K562 (cell line): Measurements from ENCODE around the gene UBXN6. TPM values are rescaled to one million over a fixed set of nuclear protein-coding genes. Genes with fewer than 3 reads are reported as not detected.

Experiments
- COPS2 ChIP-seq: fragments of 450-650 bp; conservative IDR thresholded peaks from 2 replicates; pipeline ENCODE4 v1.6.1; 2016; ENCODE audit warnings: mild to moderate bottlenecking, moderate library complexity
- DIDO1 ChIP-seq: fragments of 450-650 bp; IDR thresholded peaks from 2 replicates; pipeline ENCODE4 v1.6.1; 2016; ENCODE audit warnings: low read depth, missing biosample characterization, missing genetic modification characterization
- NCOA2 ChIP-seq, 2 experiments: fragments of 450-650 bp; IDR thresholded peaks; 2 replicates each; pipeline ENCODE4 v1.6.1; 2018; ENCODE audit warnings: mild to moderate bottlenecking in 2 of 2, moderate library complexity in 1 of 2; ENCODE audit not compliant: partially characterized antibody in 2 of 2
- NR2C1 ChIP-seq, 2 experiments: fragments of 450-650 bp; IDR thresholded peaks; 2 replicates each; pipeline ENCODE4 v1.6.1; 2017; ENCODE audit warnings: mild to moderate bottlenecking in 2 of 2, antibody characterized with exemption in 1 of 2, inconsistent platforms in 1 of 2, missing compliant biosample characterization in 1 of 2, missing genetic modification characterization in 1 of 2
- PCBP2 ChIP-seq: fragments of 200-400 bp; formaldehyde crosslinking; IDR thresholded peaks from 2 replicates; pipeline ENCODE4 v1.6.1; 2018; ENCODE audit warnings: low read length, low read depth, mild to moderate bottlenecking, moderate library complexity; ENCODE audit not compliant: poor library complexity, severe bottlenecking
- PHF8 ChIP-seq: fragments of 200-600 bp; sonication (generic); IDR thresholded peaks from 2 replicates; pipeline ENCODE4 v1.6.1; 2012; ENCODE audit warnings: mixed run types, mild to moderate bottlenecking, inconsistent platforms, low read length, moderate library complexity, borderline replicate concordance
- SMARCB1 ChIP-seq: IDR thresholded peaks from 2 replicates; pipeline ENCODE4 v1.6.1; 2011; ENCODE audit warnings: improper control_type of control experiment, low read depth; ENCODE audit not compliant: insufficient read length
- TBL1XR1 ChIP-seq, 2 experiments: IDR thresholded peaks; 2 replicates each; pipeline ENCODE4 v1.6.1; 2012; ENCODE audit warnings: improper control_type of control experiment in 2 of 2, low read length in 2 of 2, mild to moderate bottlenecking in 1 of 2
- ZNF140 ChIP-seq: fragments of 250-450 bp; sonication (Bioruptor Pico); IDR thresholded peaks from 2 replicates; pipeline ENCODE4 v1.8.0; 2021; ENCODE audit warnings: moderate library complexity, mild to moderate bottlenecking, inconsistent platforms
- ZNF324 ChIP-seq: fragments of 250-450 bp; sonication (Bioruptor Pico); IDR thresholded peaks from 2 replicates; pipeline ENCODE4 v1.4.0; 2020; ENCODE audit warnings: mild to moderate bottlenecking
- polyA plus RNA-seq, 8 experiments: library from polyadenylated mRNA; depleted of rRNA in 4 of 8; stranded (reverse) in 5 of 8; unstranded in 3 of 8; fragments of >200 nt; fragmentation: Nextera tagmentation in 2 of 8; fragmentation: Illumina TruSeq in 1 of 8; extraction: Ambion mirVana in 2 of 8; extraction: Trizol in 1 of 8; gene quantifications; 2 replicates each; pipeline versions ENCODE4 v1.2.1 to v1.2.3, GENCODE V29; 2011 to 2014; ENCODE audit warnings: inconsistent platforms in 1 of 8, missing spikeins in 1 of 8
- total RNA-seq, 7 experiments: library from RNA; depleted of rRNA in 6 of 7; stranded (reverse); fragments of >200 nt in 6 of 7; fragmentation: Illumina TruSeq in 2 of 7; extraction: Trizol in 2 of 7; gene quantifications; 2 replicates each; pipeline versions ENCODE4 v1.2.1 to v1.2.3, GENCODE V29; 2011 to 2021; ENCODE audit warnings: low replicate concordance in 1 of 7
- TF ChIP-seq, protein P1 (sequence below): IDR thresholded peaks from 3 replicates; pipeline ENCODE4 v1.6.1; 2011; ENCODE audit warnings: borderline replicate concordance, mild to moderate bottlenecking; ENCODE audit not compliant: insufficient read length, insufficient read depth
- TF ChIP-seq, protein P2 (sequence below): sonication (generic); formaldehyde crosslinking; IDR thresholded peaks from 2 replicates; pipeline ENCODE4 v1.8.0; 2022; ENCODE audit warnings: mild to moderate bottlenecking, missing genetic modification reagents, borderline replicate concordance
- TF ChIP-seq, protein P3 (sequence below): fragments of 250-450 bp; sonication (Bioruptor Pico); IDR thresholded peaks from 2 replicates; pipeline ENCODE4 v1.4.0; 2020; ENCODE audit warnings: mild to moderate bottlenecking, moderate library complexity, borderline replicate concordance
- TF ChIP-seq, protein P4 (sequence below): fragments of 450-650 bp; IDR thresholded peaks from 2 replicates; pipeline ENCODE4 v1.6.1; 2018; ENCODE audit warnings: mild to moderate bottlenecking, low read depth; ENCODE audit not compliant: partially characterized antibody

UBXN6 gene
- total and polyA plus RNA-seq, 9 of the 15 experiments (the other 6 are each of a cell fraction or from before 2014, with no cell fraction given), result 0.48 to 90.2 (median 29.5) TPM

DNA sequence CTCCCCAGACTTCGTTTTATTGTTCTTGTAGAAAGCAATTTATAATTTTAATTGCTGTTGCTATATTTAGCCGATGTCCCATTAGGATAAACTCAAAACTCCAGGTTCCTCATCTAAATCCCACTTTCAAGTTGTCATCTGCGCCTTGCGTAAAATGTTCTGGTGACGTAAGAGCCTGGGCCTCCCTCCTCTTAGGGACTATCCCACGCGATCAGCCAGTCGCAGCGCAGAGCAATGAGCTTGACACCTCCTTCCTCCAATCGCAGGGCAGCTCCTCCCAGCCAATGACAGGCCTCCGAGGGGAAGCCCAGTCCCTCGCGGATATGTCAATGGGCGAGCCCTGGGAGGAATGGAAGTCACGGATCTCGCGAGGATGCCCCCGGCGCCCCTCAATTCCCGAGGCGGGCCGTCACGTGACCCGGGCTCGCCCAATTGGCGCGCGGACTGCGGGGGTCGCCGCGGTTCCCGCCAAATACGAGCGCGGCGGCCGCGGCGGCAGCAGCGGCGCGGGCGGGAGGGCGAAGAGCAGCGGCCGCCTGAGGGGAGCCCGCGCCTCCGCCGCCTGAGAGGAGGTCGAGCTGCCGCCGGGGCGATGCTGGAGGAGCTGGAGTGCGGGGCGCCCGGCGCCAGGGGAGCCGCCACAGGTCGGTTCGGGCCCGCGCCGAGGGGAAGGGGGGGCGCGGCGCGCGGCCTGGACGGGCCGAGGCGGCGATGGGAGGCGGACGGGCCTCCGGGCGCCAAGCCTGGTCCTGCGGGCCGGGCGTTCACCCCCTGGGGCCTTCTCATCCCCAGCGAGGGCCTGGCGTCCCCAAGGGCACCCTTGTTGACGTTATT lies 55.2 kb downstream of the UBXN6 start, which contains the start of gene CHAF1A (continued):
- TF ChIP-seq, protein P1, sequence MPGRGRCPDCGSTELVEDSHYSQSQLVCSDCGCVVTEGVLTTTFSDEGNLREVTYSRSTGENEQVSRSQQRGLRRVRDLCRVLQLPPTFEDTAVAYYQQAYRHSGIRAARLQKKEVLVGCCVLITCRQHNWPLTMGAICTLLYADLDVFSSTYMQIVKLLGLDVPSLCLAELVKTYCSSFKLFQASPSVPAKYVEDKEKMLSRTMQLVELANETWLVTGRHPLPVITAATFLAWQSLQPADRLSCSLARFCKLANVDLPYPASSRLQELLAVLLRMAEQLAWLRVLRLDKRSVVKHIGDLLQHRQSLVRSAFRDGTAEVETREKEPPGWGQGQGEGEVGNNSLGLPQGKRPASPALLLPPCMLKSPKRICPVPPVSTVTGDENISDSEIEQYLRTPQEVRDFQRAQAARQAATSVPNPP, result no peak
- TF ChIP-seq SMARCB1, result no peak
- TF ChIP-seq NCOA2 (IDR thresholded peaks at IDR 0.05; ENCODE audit: partially characterized antibody in 2 of 2), result no peak
- TF ChIP-seq PCBP2, result no peak
- peak; percentile 82; the same call in 1 of the 2 replicates for TF ChIP-seq PHF8
- no peak for TF ChIP-seq ZNF140 (CRISPR knock-in tag)
- TF ChIP-seq DIDO1 (tag), result no peak
- TF ChIP-seq, protein P2, sequence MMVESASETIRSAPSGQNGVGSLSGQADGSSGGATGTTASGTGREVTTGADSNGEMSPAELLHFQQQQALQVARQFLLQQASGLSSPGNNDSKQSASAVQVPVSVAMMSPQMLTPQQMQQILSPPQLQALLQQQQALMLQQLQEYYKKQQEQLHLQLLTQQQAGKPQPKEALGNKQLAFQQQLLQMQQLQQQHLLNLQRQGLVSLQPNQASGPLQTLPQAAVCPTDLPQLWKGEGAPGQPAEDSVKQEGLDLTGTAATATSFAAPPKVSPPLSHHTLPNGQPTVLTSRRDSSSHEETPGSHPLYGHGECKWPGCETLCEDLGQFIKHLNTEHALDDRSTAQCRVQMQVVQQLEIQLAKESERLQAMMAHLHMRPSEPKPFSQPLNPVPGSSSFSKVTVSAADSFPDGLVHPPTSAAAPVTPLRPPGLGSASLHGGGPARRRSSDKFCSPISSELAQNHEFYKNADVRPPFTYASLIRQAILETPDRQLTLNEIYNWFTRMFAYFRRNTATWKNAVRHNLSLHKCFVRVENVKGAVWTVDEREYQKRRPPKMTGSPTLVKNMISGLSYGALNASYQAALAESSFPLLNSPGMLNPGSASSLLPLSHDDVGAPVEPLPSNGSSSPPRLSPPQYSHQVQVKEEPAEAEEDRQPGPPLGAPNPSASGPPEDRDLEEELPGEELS (CRISPR knock-in tag), result no peak
- no peak for TF ChIP-seq NR2C1 (IDR thresholded peaks at IDR 0.05)
- no peak for TF ChIP-seq NR2C1 (tag; IDR thresholded peaks at IDR 0.05)
- TF ChIP-seq, protein P3, sequence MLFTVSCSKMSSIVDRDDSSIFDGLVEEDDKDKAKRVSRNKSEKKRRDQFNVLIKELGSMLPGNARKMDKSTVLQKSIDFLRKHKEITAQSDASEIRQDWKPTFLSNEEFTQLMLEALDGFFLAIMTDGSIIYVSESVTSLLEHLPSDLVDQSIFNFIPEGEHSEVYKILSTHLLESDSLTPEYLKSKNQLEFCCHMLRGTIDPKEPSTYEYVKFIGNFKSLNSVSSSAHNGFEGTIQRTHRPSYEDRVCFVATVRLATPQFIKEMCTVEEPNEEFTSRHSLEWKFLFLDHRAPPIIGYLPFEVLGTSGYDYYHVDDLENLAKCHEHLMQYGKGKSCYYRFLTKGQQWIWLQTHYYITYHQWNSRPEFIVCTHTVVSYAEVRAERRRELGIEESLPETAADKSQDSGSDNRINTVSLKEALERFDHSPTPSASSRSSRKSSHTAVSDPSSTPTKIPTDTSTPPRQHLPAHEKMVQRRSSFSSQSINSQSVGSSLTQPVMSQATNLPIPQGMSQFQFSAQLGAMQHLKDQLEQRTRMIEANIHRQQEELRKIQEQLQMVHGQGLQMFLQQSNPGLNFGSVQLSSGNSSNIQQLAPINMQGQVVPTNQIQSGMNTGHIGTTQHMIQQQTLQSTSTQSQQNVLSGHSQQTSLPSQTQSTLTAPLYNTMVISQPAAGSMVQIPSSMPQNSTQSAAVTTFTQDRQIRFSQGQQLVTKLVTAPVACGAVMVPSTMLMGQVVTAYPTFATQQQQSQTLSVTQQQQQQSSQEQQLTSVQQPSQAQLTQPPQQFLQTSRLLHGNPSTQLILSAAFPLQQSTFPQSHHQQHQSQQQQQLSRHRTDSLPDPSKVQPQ (CRISPR knock-in tag), result no peak
- TF ChIP-seq, protein P4, sequence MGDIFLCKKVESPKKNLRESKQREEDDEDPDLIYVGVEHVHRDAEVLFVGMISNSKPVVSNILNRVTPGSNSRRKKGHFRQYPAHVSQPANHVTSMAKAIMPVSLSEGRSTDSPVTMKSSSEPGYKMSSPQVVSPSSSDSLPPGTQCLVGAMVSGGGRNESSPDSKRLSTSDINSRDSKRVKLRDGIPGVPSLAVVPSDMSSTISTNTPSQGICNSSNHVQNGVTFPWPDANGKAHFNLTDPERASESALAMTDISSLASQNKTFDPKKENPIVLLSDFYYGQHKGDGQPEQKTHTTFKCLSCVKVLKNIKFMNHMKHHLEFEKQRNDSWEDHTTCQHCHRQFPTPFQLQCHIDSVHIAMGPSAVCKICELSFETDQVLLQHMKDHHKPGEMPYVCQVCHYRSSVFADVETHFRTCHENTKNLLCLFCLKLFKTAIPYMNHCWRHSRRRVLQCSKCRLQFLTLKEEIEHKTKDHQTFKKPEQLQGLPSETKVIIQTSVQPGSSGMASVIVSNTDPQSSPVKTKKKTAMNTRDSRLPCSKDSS, result no peak
- no peak for TF ChIP-seq COPS2
- peak in 1 of 2 experiments; percentile 70; a peak in 1 of 4 replicates for TF ChIP-seq TBL1XR1 (IDR thresholded peaks at IDR 0.05; ENCODE audit: low read length in 2 of 2)
- TF ChIP-seq ZNF324 (CRISPR knock-in tag), result no peak
